IPS-NIHi7 (cell line): ENCODE results near the gene ZDHHC21.

Source experiments
- DNase-seq: peaks from one replicate; pipeline ENCODE4 v3.0.0; 2012; ENCODE audit warnings: mixed read lengths; ENCODE audit errors: extremely low spot score

ZDHHC21 gene, protein sequence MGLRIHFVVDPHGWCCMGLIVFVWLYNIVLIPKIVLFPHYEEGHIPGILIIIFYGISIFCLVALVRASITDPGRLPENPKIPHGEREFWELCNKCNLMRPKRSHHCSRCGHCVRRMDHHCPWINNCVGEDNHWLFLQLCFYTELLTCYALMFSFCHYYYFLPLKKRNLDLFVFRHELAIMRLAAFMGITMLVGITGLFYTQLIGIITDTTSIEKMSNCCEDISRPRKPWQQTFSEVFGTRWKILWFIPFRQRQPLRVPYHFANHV

GRCh38 chr9:14693251-14693861 is at the start of gene ZDHHC21:
TSS of gene ZDHHC21 (minus strand) at chr9:14693432. CDS start at chr9:14674340, 19,092 bp downstream.
- DNase-seq, result peak; percentile 66

DNA sequence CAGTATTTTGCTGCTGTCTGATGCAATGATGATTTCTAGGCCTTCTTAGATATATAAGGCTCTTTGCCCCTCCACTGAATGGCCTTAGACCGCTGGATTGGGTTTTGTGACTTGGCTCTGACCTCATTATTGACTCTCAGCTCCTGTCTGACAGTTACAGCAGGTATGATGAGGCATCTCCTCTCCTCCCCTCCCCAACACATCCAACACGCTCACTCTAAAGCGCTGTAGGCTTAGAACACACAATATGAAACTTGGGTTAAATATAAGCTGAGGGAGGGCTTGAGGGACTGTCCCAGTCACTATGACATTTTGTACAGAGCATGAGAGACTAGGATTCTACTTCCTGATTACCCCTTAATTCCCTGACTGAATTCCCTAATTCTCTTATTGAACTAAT is 48.1 kb upstream of the ZDHHC21 start:
- DNase-seq, result no peak

DNA sequence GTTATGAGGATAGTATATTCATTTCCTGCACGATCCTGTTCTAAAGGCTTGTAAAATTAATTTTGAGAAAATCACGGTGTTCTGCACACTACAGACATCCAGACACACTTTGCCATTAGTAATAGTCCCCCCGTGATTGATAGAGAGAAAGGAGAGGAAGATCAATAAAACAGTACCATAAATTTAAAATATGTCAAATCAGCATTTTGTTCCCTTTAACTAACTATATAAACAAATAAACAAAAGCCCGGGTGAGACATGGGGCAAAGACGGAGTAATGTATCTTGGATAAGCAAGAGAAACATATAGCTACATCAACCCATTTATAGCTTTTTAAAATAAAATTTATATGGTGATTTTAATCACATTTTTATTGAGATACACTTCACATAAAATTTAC is 39.9 kb upstream of the ZDHHC21 start:
- no peak for DNase-seq

DNA sequence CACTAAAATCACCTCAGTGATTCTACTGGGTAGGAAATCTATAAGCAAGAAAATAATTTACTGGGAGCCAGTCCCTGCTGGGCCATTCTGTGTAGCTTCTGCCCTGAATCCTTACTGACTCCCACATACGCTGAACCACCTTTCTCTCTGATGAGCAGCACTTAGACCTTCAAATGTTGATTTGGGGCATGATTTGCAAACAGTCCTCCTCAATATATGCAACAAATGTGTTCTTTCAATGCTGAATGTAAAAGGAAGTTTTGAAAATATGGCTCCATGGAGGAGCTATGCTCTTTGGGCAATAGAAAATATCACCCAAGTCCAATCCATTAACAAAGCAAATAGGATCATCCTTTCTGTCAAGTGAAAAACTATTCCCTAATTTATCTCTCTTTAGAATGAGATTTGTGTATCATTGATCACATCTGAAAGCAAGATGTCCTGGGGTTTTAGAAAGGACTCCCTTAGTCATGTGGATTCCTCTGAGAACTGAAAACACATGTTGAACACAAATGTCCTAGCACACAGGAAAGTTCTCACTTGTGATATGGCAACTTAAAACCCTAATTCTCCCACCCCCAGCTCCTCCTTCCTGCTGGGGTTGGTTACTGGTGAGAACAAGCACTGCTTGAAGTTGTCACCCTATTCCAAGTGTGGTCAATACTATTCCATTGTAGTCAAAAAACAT is 38.2 kb upstream of the ZDHHC21 start:
- DNase-seq, result no peak

- DNase-seq, result no peak
Measured at GRCh38 chr9:14730461-14730898, 37.2 kb upstream of the ZDHHC21 start.

- no peak for DNase-seq
Measured at GRCh38 chr9:14723301-14723700, 30.1 kb upstream of the ZDHHC21 start.

DNA sequence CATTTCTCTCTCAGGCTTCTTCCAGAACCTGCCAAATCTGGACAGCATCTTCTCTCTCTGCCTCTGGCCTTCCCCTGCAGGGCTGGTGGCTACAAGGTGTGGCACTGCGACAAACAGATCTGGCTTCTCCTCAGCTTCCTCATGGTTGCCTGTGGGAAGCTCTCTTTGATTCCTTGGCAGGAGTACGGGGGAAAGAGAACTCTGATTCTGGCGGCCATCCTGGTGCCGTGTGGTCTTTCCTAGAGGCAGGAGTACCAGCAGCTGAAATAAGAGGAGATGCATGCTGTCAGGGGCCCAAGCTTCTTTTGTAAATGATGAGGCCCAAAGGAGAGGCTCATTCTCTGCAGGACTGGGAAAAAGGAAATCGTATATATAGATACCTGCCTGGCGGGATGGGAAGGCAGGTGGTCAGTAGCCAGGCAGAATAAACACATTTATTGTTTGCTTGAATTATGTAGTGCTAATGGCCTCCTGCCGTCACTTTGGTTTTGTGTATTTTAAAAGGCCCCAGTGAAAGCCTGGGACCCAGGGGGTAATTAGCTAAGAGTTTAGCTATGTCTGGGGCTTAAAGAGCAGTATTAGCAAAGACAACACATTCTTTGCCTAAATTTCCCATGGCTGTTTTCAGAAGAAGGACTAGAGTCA is 29.3 kb upstream of the ZDHHC21 start, which contains the start of gene CER1:
TSS of gene CER1 (minus strand) at position 343 of the 645 bp plus-strand sequence. CDS start at position 282, 61 bp downstream.
- DNase-seq, result peak; percentile 67

- DNase-seq, result no peak
Measured at GRCh38 chr9:14719231-14719923, 26.1 kb upstream of the ZDHHC21 start.

DNA sequence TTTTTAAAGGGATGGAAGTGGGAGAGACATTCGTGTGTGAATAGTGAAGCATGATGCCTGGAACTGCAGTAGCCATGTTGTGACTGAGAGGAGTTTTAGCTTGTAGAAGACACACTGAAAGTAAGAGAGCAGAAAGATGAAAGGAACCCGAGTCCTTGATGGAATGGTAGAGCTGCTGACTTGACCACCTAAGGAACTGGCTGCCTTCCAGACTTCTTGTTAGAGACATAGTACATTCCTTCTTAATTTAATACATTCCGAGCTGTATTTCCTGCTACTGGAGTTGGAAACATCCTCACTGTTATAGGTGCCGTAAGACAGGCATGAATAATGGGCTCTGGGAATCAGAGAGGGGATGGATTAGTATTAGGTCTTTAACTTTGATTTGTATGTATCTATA is 21.9 kb upstream of the ZDHHC21 start:
- DNase-seq, result no peak

DNA sequence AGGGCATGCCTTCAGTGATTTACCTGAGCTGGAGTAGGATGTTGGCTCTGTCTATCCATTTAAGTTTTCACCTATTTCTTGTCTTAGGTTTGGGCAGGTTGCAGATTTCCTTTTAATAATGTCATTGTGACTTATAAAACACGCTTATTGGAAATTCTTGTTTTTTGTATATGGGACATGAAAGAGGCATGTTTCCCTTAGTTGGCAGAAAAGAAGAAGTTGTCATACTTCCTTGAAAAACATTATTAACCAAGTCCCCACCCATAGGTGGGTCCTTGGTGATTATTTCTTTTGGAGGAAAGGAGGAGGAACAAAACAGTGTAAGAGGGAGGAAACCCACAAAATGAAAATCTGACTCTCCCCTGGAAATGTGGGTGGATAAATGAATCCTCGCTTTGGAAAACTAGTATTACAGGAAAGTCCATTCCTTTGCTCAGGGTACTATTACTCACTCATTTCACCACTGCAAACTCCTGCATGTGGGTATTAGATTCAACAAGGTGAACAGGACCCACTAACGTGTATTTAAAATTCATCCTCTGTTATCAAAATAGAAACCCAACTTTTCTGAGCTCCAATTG is 20.0 kb upstream of the ZDHHC21 start:
- no peak for DNase-seq

GRCh38 chr9:14710804-14711203 is 17.6 kb upstream of the ZDHHC21 start:
- DNase-seq, result no peak

GRCh38 chr9:14706530-14707140 is 13.4 kb upstream of the ZDHHC21 start:
- DNase-seq, result no peak

DNA sequence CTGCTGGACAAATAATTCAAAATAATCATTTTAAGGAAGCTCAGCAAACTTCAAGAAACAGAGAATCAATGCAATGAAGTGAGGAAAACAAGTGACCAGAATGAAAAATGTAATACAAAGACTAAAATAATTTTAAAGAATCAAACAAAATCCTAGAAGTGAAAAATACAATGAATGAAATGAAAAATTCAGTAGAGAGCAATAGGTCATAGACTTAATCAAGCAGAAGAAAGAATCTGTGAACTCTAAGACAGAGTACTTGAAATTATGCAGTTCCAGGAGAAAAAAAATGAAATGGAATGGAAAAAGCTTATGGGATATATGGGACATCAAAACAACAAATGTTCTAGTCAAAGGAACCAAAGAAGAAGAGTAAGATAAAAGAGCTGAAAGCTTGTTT is 11.8 kb upstream of the ZDHHC21 start:
- DNase-seq, result no peak

DNA sequence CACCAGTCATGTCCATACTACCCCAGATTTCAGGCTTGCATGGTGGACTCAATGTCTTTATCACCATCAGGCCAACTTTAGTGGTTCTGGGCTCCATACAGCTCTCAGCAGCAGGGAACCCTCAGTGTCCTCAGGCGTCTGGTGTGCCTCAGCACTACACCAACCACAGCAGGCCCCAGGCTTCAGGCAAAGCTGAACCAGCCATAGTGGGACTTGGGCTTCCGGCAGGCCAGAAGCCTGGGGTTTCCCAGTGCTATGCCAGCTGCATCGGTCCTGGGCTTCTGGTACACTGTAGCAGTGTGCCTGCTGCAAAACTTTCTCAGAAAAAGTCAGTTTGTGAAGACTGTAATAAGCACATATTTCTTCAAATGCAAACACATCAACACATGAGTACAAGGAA is 11.0 kb upstream of the ZDHHC21 start:
- no peak for DNase-seq

GRCh38 chr9:14702200-14702720 is 9.0 kb upstream of the ZDHHC21 start:
- DNase-seq, result no peak

DNA sequence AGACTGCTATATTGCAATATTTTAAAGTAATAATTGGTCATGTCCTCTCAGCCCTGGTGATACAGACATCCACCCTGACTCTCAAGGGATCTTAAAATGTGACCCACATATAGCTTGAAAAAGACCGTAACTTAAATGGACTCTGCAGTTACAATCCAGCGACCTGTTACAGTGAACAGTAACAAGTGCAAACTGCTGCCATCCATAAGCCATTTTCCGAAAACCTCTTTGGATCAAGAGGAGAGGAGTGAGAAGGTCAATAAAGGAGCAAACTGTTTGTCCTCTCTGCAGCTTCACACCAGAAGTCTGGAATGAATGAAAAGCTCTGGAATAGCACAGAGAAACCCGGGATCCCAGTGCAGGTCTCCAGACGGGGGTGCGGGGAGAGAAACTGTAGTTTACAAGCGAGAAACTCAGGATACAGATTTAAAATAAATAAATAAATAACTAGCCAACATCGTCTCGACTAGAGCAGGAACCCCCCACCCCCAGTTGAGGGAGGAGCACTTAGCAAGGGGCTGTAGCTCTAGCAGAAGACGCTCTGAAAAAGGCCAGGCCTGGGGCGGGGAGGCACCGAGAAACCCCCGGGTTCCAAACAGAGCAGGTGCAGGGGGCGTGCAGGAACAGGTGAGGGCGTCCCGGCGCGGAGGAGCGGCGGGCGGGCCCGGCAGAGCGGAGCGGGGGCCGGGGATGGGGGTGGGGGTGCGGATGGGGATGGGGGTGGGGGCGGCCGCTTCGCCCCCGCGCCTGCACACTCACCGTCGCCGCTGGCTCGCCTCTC is 572 bp downstream of the ZDHHC21 start:
- DNase-seq, result no peak

GRCh38 chr9:14690948-14691730 is 2.1 kb downstream of the ZDHHC21 start:
- DNase-seq, result no peak

DNA sequence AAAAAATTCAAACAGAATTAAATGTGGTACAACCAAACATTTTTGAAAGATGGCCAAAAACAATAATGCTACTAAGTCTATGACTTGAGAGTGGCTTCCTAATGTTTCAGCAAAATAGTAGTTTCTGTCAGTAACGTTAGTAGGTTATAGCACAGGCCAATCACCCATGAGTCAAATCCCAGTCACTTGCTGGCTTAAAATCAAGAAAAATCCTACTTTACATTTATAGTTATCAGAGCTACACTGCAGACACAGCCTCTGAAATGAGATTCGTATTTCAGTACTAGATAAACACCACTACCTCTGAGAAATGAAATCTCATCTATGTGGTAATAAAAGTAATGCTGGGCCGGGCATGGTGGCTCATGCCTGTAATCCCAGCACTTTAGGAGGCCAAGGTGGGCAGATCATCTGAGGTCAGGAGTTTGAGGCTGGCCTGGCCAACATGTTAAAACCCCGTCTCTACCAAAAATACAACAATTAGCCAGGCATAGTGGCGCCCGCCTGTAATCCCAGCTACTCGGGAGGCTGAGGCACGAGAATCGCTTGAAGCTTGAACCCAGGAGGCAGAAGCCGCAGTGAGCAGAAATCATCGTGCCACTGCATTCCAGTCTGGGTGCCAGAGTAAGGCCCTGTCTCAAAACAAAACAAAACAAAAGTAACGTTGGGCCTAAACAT is 6.1 kb downstream of the ZDHHC21 start:
- no peak for DNase-seq

DNA sequence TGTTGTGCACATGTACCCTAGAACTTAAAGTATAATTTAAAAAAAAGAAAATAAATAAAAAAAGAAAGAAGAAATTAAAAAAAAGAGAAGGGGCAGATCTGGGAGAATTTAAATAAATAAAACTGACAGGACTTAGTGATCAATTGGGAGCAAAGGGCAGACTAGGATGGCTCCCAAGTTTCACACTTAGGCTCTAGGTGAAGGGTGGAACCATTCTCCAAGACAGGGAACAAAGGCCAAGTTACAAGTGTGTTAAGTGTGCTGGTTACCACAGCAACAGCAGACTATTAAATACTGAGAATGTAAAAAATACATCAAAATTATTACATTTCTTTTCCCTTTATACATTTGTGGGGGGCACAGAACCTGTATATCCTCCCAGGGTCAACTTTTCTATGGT is 7.1 kb downstream of the ZDHHC21 start:
- no peak for DNase-seq
